NB4 (cell line): Measurements from ENCODE around the gene BMP15.
A peak's percentile ranks its signal among the peaks of the same experiment; 100 is the strongest.

Source experiments
- DNase-seq: peaks from one replicate; pipeline ENCODE4 v3.0.0; 2010; ENCODE audit warnings: low read depth
- H3K4me3 ChIP-seq: one replicate; pipeline ENCODE4 v1.5.1; 2011; ENCODE audit warnings: mild to moderate bottlenecking, low read depth, low read length, moderate library complexity
- CTCF ChIP-seq: IDR thresholded peaks from one replicate; pipeline ENCODE4 v1.5.1; 2012; ENCODE audit warnings: low read depth, low read length
- MAX ChIP-seq: IDR thresholded peaks from 2 replicates; pipeline ENCODE4 v1.6.1; 2011; ENCODE audit warnings: low read depth, low read length
- MYC ChIP-seq: IDR thresholded peaks from 2 replicates; pipeline ENCODE4 v1.6.1; 2011; ENCODE audit warnings: low read depth, low read length
- POLR2A ChIP-seq: IDR thresholded peaks from 2 replicates; pipeline ENCODE4 v1.6.1; 2011; ENCODE audit warnings: mild to moderate bottlenecking; ENCODE audit not compliant: insufficient read length; ENCODE audit errors: extremely low read depth

The BMP15 gene

DNA sequence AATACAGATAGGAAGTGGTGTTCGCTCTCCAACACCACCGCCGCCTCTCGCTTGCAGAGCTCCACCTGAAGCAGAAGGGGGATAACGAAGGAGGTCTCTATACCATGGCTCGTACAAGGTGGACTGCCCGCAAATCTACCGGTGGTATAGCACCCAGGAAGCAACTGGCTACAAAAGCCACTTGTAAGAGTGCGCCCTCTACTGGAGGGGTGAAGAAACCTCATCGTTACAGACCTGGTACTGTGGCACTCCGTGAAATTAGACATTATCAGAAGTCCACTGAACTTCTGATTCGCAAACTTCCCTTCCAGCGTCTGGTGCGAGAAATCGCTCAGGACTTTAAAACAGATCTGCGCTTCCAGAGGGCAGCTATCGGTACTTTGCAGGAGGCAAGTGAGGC lies 5.2 kb upstream of the BMP15 start:
- H3K4me3 ChIP-seq, result no peak overlapping the region
- peak; percentile 33 for TF ChIP-seq CTCF
- TF ChIP-seq MAX, result no peak
- DNase-seq, result peak; percentile 31

DNA sequence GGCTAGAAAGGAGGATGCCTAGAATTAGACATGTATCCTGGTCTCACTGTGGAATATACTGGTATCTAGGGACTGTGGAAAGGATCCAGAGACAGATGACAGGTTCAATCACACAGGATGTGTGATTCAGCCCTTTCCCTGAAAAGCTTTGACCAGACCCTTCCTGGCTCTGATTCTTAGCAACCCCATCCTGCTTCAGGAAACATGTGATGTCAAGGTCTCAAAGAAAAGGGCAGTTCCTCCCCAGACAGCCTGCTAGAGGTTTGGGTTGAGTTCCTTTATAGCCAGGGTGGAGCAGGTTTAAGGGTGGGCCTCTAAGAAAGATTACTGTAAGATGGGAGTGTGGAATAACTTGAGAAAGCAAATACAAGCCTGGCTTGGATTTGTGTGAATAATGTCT lies 3.0 kb downstream of the BMP15 start:
- no peak overlapping the region for H3K4me3 ChIP-seq
- no peak for TF ChIP-seq MAX
- no peak for DNase-seq

DNA sequence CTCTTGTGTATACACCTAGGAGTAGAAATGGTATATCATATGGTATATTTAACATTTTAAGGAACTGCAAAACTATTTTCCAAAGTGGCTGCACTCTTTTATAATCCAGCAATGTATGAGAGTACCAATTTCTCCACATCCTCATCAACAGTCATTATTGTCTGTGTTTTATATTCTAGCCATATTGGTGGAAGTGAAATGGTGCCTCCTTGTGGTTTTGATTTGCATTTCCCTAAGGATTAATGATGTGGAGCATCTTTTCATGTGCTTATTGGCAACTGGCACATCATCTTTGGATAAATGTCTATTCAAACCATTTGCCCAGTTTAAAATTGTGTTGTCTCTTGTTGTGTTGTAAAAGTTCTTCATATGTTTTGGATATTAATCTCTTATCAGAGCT lies 9.6 kb downstream of the BMP15 start:
- DNase-seq, result no peak
- TF ChIP-seq POLR2A, result no peak
- TF ChIP-seq MAX, result no peak
- TF ChIP-seq MYC, result no peak
- no peak for TF ChIP-seq CTCF
- no peak overlapping the region for H3K4me3 ChIP-seq

GRCh38 chrX:50927127-50927526 lies 16.6 kb downstream of the BMP15 start:
- TF ChIP-seq POLR2A (no peak), MYC (no peak), CTCF (no peak), MAX (no peak)
- no peak for DNase-seq
- H3K4me3 ChIP-seq, result no peak overlapping the region

GRCh38 chrX:50941638-50942037 lies 31.1 kb downstream of the BMP15 start:
- H3K4me3 ChIP-seq, result no peak overlapping the region
- peak; percentile 18 for TF ChIP-seq CTCF
- no peak for TF ChIP-seq MYC
- DNase-seq, result peak; percentile 2

- TF ChIP-seq POLR2A (no peak), MYC (no peak), MAX (no peak), CTCF (no peak)
- DNase-seq, result no peak
- H3K4me3 ChIP-seq, result no peak overlapping the region
These were observed 31.9 kb downstream of the BMP15 start for GRCh38 chrX:50942471-50942870.
